Muscle layer of duodenum (tissue), 2 donors: Measurements from ENCODE around the gene NCEH1.
A peak's percentile ranks its signal among the peaks of the same experiment; 100 is the strongest.

Experiments
- H3K27ac ChIP-seq: one replicate; pipeline ENCODE4 v1.7.0; 2013; ENCODE audit warnings: mild to moderate bottlenecking, low read length
- H3K27me3 ChIP-seq: one replicate; pipeline ENCODE4 v1.7.0; 2013; ENCODE audit warnings: low read depth, mild to moderate bottlenecking, control low read depth, low read length
- H3K36me3 ChIP-seq, 2 donors: one replicate each; pipeline ENCODE4 v1.7.0; 2013; ENCODE audit warnings: low read length in 2 of 2, control low read depth in 1 of 2, mild to moderate bottlenecking in 1 of 2; ENCODE audit not compliant: insufficient read depth in 2 of 2, control insufficient read depth in 1 of 2
- H3K4me1 ChIP-seq, 2 donors: one replicate each; pipeline ENCODE4 v1.7.0; 2013; ENCODE audit warnings: low read length in 2 of 2, mild to moderate bottlenecking in 2 of 2, control low read depth in 1 of 2, moderate library complexity in 1 of 2; ENCODE audit not compliant: insufficient read depth in 2 of 2, control insufficient read depth in 1 of 2
- H3K4me3 ChIP-seq, 2 donors: one replicate each; pipeline ENCODE4 v1.7.0; 2013; ENCODE audit warnings: low read length in 2 of 2, low read depth in 1 of 2, mild to moderate bottlenecking in 1 of 2
- H3K9me3 ChIP-seq, 2 donors: one replicate each; pipeline ENCODE4 v1.7.0; 2013; ENCODE audit warnings: low read length in 2 of 2, control low read depth in 1 of 2, mild to moderate bottlenecking in 1 of 2; ENCODE audit not compliant: control insufficient read depth in 1 of 2
- donor health status: healthy.

NCEH1 gene

GRCh38 chr3:172617013-172617706 is 93.7 kb downstream of the NCEH1 start:
- H3K27me3 ChIP-seq = no peaks in the 10 kb centered on the region
- H3K9me3 ChIP-seq = no peaks in the 10 kb centered on the region
- no peak overlapping the region for H3K27ac ChIP-seq
- H3K4me3 ChIP-seq = no peak overlapping the region
- H3K36me3 ChIP-seq = no peaks in the 10 kb centered on the region
- H3K4me1 ChIP-seq = peaks cover 0 to 12% of the 10 kb centered on the region in 2 donors

GRCh38 chr3:172616031-172616461 is 94.8 kb downstream of the NCEH1 start:
- H3K27ac ChIP-seq = no peak overlapping the region
- no peaks in the 10 kb centered on the region for H3K36me3 ChIP-seq
- no peaks in the 10 kb centered on the region for H3K27me3 ChIP-seq
- peaks cover 0 to 12% of the 10 kb centered on the region in 2 donors for H3K4me1 ChIP-seq
- no peaks in the 10 kb centered on the region for H3K9me3 ChIP-seq
- H3K4me3 ChIP-seq = peak overlapping the region in 1 of 2 donors; percentile 18

- Histone ChIP-seq H3K9me3 (no peaks in the 10 kb centered on the region), H3K27ac (no peak overlapping the region), H3K36me3 (no peaks in the 10 kb centered on the region), H3K27me3 (no peaks in the 10 kb centered on the region), H3K4me1 (peaks cover 0 to 12% of the 10 kb centered on the region in 2 donors), H3K4me3 (no peak overlapping the region)
Measured at GRCh38 chr3:172615296-172615695, 95.6 kb downstream of the NCEH1 start.

GRCh38 chr3:172614340-172615274 is 96.3 kb downstream of the NCEH1 start:
- Histone ChIP-seq H3K9me3 (no peaks in the 10 kb centered on the region), H3K27ac (no peak overlapping the region), H3K36me3 (no peaks in the 10 kb centered on the region), H3K4me1 (peaks cover 0 to 12% of the 10 kb centered on the region in 2 donors), H3K27me3 (no peaks in the 10 kb centered on the region), H3K4me3 (no peak overlapping the region)

GRCh38 chr3:172613845-172614244 is 97.0 kb downstream of the NCEH1 start:
- no peaks in the 10 kb centered on the region for H3K9me3 ChIP-seq
- no peak overlapping the region for H3K27ac ChIP-seq
- no peak overlapping the region for H3K4me3 ChIP-seq

GRCh38 chr3:172612871-172613678 is 97.8 kb downstream of the NCEH1 start:
- Histone ChIP-seq H3K9me3 (no peaks in the 10 kb centered on the region), H3K36me3 (no peaks in the 10 kb centered on the region), H3K4me1 (peaks cover 0 to 12% of the 10 kb centered on the region in 2 donors), H3K4me3 (no peak overlapping the region), H3K27me3 (no peaks in the 10 kb centered on the region), H3K27ac (no peak overlapping the region)

More at GRCh38 chr3:172613845-172614244, 97.0 kb downstream of the NCEH1 start:
- Histone ChIP-seq H3K27me3 (no peaks in the 10 kb centered on the region), H3K36me3 (no peaks in the 10 kb centered on the region), H3K4me1 (peaks cover 0 to 12% of the 10 kb centered on the region in 2 donors)

GRCh38 chr3:172609750-172610149 is 101.1 kb downstream of the NCEH1 start:
- no peaks in the 10 kb centered on the region for H3K27me3 ChIP-seq
- H3K4me3 ChIP-seq = no peak overlapping the region
- no peak overlapping the region for H3K27ac ChIP-seq
- peaks cover 4 to 7% of the 10 kb centered on the region in 2 donors for H3K4me1 ChIP-seq
- no peaks in the 10 kb centered on the region for H3K36me3 ChIP-seq
- H3K9me3 ChIP-seq = no peaks in the 10 kb centered on the region

- H3K4me1 ChIP-seq = peaks cover 4 to 7% of the 10 kb centered on the region in 2 donors
- H3K4me3 ChIP-seq = no peak overlapping the region
- no peak overlapping the region for H3K27ac ChIP-seq
- H3K36me3 ChIP-seq = no peaks in the 10 kb centered on the region
- no peaks in the 10 kb centered on the region for H3K9me3 ChIP-seq
- H3K27me3 ChIP-seq = no peaks in the 10 kb centered on the region
Measured at GRCh38 chr3:172608575-172608974, 102.3 kb downstream of the NCEH1 start.

- H3K27ac ChIP-seq = peak overlapping the region; percentile 61
- no peaks in the 10 kb centered on the region for H3K27me3 ChIP-seq
- no peaks in the 10 kb centered on the region for H3K36me3 ChIP-seq
- H3K4me3 ChIP-seq = no peak overlapping the region
- peaks cover 4 to 7% of the 10 kb centered on the region in 2 donors for H3K4me1 ChIP-seq
- H3K9me3 ChIP-seq = no peaks in the 10 kb centered on the region
Measured at GRCh38 chr3:172607305-172608121, 103.4 kb downstream of the NCEH1 start.

GRCh38 chr3:172606021-172606420 is 104.8 kb downstream of the NCEH1 start:
- no peaks in the 10 kb centered on the region for H3K36me3 ChIP-seq
- no peaks in the 10 kb centered on the region for H3K9me3 ChIP-seq
- no peaks in the 10 kb centered on the region for H3K27me3 ChIP-seq
- H3K4me1 ChIP-seq = peaks cover 4 to 7% of the 10 kb centered on the region in 2 donors
- H3K27ac ChIP-seq = no peak overlapping the region
- H3K4me3 ChIP-seq = no peak overlapping the region
